Neural progenitor cell (in vitro differentiated cells): ENCODE results near the gene TTLL3. TPM values are rescaled to one million over a fixed set of nuclear protein-coding genes. Genes with fewer than 3 reads are reported as not detected.

Experiments
- DNase-seq: peaks from one replicate; pipeline ENCODE4 v3.0.0-alpha.2; 2016; ENCODE audit warnings: low spot score
- H2AFZ ChIP-seq: fragments of 200-600 bp; sonication (generic); replicated peaks from 2 replicates; pipeline ENCODE4 v1.6.1; 2016; ENCODE audit warnings: antibody characterized with exemption
- H3F3A ChIP-seq: fragments of 200-600 bp; sonication (generic); 2 replicates; pipeline ENCODE4 v1.6.1; 2016; ENCODE audit warnings: antibody characterized with exemption, low read depth
- H3K27ac ChIP-seq: fragments of 200-600 bp; sonication (generic); 2 replicates; pipeline ENCODE4 v1.5.1; 2016; ENCODE audit warnings: mild to moderate bottlenecking
- H3K27me3 ChIP-seq: fragments of 200-600 bp; sonication (generic); 2 replicates; pipeline ENCODE4 v1.6.1; 2016; ENCODE audit warnings: mild to moderate bottlenecking, moderate library complexity
- H3K36me3 ChIP-seq: fragments of 200-600 bp; sonication (generic); 2 replicates; pipeline ENCODE4 v1.5.1; 2016
- H3K4me1 ChIP-seq: fragments of 200-600 bp; sonication (generic); 2 replicates; pipeline ENCODE4 v1.6.1; 2016; ENCODE audit warnings: mixed run types
- H3K4me2 ChIP-seq: fragments of 200-600 bp; sonication (generic); 2 replicates; pipeline ENCODE4 v1.6.1; 2016
- H3K4me3 ChIP-seq: fragments of 200-600 bp; sonication (generic); 2 replicates; pipeline ENCODE4 v1.5.1; 2016
- H3K79me2 ChIP-seq: fragments of 200-600 bp; sonication (generic); 2 replicates; pipeline ENCODE4 v1.6.1; 2016; ENCODE audit warnings: low read depth
- H3K9ac ChIP-seq: fragments of 200-600 bp; sonication (generic); 2 replicates; pipeline ENCODE4 v1.6.1; 2016
- H3K9me3 ChIP-seq: fragments of 200-600 bp; sonication (generic); 2 replicates; pipeline ENCODE4 v1.5.1; 2016; ENCODE audit warnings: low read depth
- H4K20me1 ChIP-seq: fragments of 200-600 bp; sonication (generic); 2 replicates; pipeline ENCODE4 v1.6.1; 2016; ENCODE audit warnings: low read depth
- H3K27ac Mint-ChIP-seq: 3 replicates; pipeline ENCODE4 v1.8.0; 2021; ENCODE audit warnings: mixed read lengths
- H3K27me3 Mint-ChIP-seq: 2 replicates; pipeline ENCODE4 v1.8.0; 2022; ENCODE audit warnings: low read depth, mild to moderate bottlenecking, inconsistent platforms, moderate library complexity, mixed read lengths; ENCODE audit not compliant: insufficient read depth
- H3K36me3 Mint-ChIP-seq: 3 replicates; pipeline ENCODE4 v1.8.0; 2021; ENCODE audit warnings: mixed read lengths
- H3K4me1 Mint-ChIP-seq: 3 replicates; pipeline ENCODE4 v1.8.0; 2021; ENCODE audit warnings: mixed read lengths
- H3K4me3 Mint-ChIP-seq: 3 replicates; pipeline ENCODE4 v1.8.0; 2021; ENCODE audit warnings: mild to moderate bottlenecking, moderate library complexity, mixed read lengths
- H3K9me3 Mint-ChIP-seq: 3 replicates; pipeline ENCODE4 v1.8.0; 2020; ENCODE audit warnings: mixed read lengths
- EZH2 ChIP-seq: fragments of 200-600 bp; sonication (generic); IDR thresholded peaks from 2 replicates; pipeline ENCODE4 v1.6.1; 2017; ENCODE audit warnings: antibody characterized with exemption, mild to moderate bottlenecking, moderate library complexity
- EZH2phosphoT487 ChIP-seq: fragments of 200-600 bp; sonication (generic); IDR thresholded peaks from 2 replicates; pipeline ENCODE4 v1.6.1; 2017; ENCODE audit warnings: antibody characterized with exemption
- total RNA-seq: library from RNA; depleted of rRNA; stranded (reverse); fragments of >200 nt; gene quantifications from 2 replicates; pipeline ENCODE4 v1.2.3, GENCODE V29; 2015; ENCODE audit warnings: low replicate concordance
- TF ChIP-seq, protein P1 (sequence below): fragments of 200-600 bp; sonication (generic); IDR thresholded peaks from 2 replicates; pipeline ENCODE4 v1.5.1; 2017; ENCODE audit warnings: antibody characterized with exemption, mild to moderate bottlenecking

TTLL3 gene
- total RNA-seq, 1 donor from 2014 or later: 15.0 TPM

DNA sequence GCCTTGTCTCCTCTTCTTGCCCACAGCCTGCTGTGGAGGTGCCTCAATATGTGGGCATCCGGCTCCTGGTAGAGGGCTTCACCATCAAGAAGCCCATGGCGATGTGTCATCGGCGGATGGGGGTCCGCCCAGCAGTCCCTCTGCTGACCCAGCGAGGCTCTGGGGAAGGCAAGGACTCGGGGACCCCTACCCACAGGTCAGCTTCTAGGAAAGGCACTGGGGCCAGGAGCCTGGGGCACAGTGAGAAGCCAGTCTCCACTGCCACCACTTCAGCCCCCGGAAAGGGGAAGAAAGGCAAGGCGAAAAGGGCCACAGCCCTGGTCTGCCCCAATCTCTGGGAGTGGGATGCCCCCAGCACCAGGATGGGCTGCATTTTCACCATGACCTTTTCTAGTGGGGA is 23.0 kb downstream of the TTLL3 start:
- Histone ChIP-seq H3K79me2 (no peaks in the 10 kb centered on the region), H3K4me3 (no peak overlapping the region), H3K9ac (no peak overlapping the region), H2AFZ (no peak overlapping the region), H3K27me3 (no peaks in the 10 kb centered on the region), H3K27ac (no peak overlapping the region), H3K4me2 (no peak overlapping the region), H3F3A (no peaks in the 10 kb centered on the region), H3K4me1 (no peaks in the 10 kb centered on the region), H3K36me3 (no peaks in the 10 kb centered on the region), H3K9me3 (no peaks in the 10 kb centered on the region), H4K20me1 (no peaks in the 10 kb centered on the region)
- no peak overlapping the region for H3K27ac Mint-ChIP-seq
- H3K4me3 Mint-ChIP-seq: no peak overlapping the region
- TF ChIP-seq, protein P1, sequence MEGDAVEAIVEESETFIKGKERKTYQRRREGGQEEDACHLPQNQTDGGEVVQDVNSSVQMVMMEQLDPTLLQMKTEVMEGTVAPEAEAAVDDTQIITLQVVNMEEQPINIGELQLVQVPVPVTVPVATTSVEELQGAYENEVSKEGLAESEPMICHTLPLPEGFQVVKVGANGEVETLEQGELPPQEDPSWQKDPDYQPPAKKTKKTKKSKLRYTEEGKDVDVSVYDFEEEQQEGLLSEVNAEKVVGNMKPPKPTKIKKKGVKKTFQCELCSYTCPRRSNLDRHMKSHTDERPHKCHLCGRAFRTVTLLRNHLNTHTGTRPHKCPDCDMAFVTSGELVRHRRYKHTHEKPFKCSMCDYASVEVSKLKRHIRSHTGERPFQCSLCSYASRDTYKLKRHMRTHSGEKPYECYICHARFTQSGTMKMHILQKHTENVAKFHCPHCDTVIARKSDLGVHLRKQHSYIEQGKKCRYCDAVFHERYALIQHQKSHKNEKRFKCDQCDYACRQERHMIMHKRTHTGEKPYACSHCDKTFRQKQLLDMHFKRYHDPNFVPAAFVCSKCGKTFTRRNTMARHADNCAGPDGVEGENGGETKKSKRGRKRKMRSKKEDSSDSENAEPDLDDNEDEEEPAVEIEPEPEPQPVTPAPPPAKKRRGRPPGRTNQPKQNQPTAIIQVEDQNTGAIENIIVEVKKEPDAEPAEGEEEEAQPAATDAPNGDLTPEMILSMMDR: no peak
- TF ChIP-seq EZH2: no peak
- no peak for TF ChIP-seq EZH2phosphoT487
- no peaks in the 10 kb centered on the region for H3K27me3 Mint-ChIP-seq
- H3K4me1 Mint-ChIP-seq: no peaks in the 10 kb centered on the region
- no peaks in the 10 kb centered on the region for H3K9me3 Mint-ChIP-seq
- H3K36me3 Mint-ChIP-seq: peaks cover 9% of the 10 kb centered on the region
- DNase-seq: no peak

DNA sequence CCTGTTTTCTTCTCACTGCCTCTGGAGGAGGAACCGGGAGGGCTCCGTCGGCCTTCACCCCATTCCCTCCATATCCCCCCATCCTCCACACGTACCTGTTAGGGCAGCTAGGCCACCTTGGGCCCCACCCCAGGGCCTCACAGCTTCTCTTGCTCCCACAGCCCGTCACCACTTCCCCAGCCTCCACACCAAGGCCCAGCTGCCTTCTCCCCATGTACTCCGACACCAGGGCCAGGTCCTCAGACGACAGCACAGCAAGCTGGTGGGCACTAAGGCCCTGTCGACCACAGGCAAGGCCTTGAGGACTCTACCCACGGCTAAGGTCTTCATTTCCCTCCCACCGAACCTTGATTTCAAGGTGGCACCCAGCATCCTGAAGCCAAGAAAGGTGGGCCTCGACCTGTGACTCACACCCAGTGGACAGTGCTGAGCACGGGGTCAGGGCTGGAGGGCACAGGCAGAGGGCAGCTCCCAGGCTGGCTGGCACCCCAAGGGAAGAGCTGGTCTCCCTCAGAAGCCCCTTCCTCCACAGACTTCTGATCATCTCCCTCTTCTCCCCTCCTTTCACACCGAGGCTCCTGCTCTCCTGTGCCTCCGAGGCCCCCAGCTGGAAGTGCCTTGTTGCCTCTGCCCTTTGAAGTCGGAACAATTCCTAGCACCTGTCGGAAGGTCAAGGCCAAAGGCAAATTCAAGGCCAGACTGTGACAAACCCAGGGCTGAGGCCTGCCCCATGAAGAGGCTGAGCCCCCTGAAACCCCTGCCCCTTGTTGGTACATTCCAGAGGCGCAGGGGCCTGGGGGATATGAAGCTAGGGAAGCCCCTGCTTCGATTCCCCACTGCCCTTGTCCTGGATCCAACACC is 24.7 kb downstream of the TTLL3 start:
- no peaks in the 10 kb centered on the region for H3K27me3 ChIP-seq
- no peak overlapping the region for H3K9ac ChIP-seq
- TF ChIP-seq EZH2 (no peak), EZH2phosphoT487 (no peak)
- TF ChIP-seq, protein P1: no peak
- no peak overlapping the region for H3K4me2 ChIP-seq
- no peaks in the 10 kb centered on the region for H3K4me1 Mint-ChIP-seq
- H3K4me1 ChIP-seq: no peaks in the 10 kb centered on the region
- no peaks in the 10 kb centered on the region for H3K9me3 ChIP-seq
- no peak overlapping the region for H3K4me3 ChIP-seq
- no peaks in the 10 kb centered on the region for H3K79me2 ChIP-seq
- H3K27ac Mint-ChIP-seq: no peak overlapping the region
- no peaks in the 10 kb centered on the region for H3K9me3 Mint-ChIP-seq
- H3K36me3 Mint-ChIP-seq: peaks cover 9% of the 10 kb centered on the region
- no peak overlapping the region for H3K4me3 Mint-ChIP-seq
- no peak for DNase-seq
- peaks cover 2% of the 10 kb centered on the region for H3K27me3 Mint-ChIP-seq
- no peaks in the 10 kb centered on the region for H3F3A ChIP-seq
- H2AFZ ChIP-seq: no peak overlapping the region
- H3K27ac ChIP-seq: no peak overlapping the region
- no peaks in the 10 kb centered on the region for H3K36me3 ChIP-seq
- no peaks in the 10 kb centered on the region for H4K20me1 ChIP-seq

DNA sequence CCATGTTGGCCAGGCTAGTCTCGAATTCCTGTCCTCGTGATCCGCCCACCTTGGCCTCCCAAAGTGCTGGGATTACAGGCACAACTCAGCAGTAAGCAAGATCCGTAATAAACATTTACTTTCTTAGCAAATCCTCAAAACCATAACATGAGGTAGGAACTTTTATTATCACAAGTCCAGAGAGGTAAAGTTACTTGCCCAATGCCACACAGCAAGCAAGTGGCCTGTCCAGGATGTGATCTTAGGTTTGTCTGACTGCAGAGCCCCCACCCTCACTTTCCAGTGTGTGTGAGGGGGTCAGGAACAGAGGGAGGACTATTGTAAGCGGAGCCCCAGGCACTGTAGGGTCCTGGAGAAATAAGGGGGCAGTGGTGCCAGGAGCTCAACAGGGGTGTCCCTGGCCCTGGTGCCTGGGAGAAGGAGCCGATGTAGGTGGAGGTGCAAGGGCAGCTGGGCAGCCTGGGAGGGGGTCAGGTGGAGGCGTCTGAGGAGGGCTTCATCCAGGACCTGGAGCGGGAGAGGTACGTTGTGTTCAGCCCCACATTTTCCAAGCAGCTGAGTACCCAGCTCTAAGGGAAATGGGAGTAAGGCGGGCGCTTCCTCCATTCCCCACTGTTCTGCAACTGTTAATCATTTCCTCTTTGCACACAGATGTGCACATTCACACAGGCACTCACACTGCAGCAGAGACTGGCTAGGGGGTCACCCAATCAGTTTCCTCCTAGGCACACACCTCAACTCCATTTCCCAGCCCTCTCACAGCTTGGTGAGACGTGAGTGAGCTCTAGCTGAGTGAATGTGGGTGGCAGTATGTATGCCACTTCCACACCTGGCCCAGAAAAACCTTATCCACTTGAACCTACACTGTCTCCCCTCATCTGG is 27.9 kb downstream of the TTLL3 start:
- Histone ChIP-seq H3K9me3 (no peaks in the 10 kb centered on the region), H3K27ac (no peak overlapping the region), H3K4me3 (no peak overlapping the region), H3F3A (no peaks in the 10 kb centered on the region), H3K36me3 (no peaks in the 10 kb centered on the region), H4K20me1 (no peaks in the 10 kb centered on the region), H3K27me3 (no peaks in the 10 kb centered on the region), H3K9ac (no peak overlapping the region), H2AFZ (no peak overlapping the region), H3K79me2 (no peaks in the 10 kb centered on the region), H3K4me2 (no peak overlapping the region), H3K4me1 (no peaks in the 10 kb centered on the region)
- TF ChIP-seq EZH2phosphoT487 (no peak), EZH2 (no peak)
- TF ChIP-seq, protein P1: no peak
- Mint-ChIP-seq H3K4me1 (peaks cover 5% of the 10 kb centered on the region), H3K4me3 (no peak overlapping the region), H3K9me3 (no peaks in the 10 kb centered on the region), H3K36me3 (peaks cover 18% of the 10 kb centered on the region), H3K27ac (no peak overlapping the region), H3K27me3 (peaks cover 4% of the 10 kb centered on the region)
- DNase-seq: no peak
